ENCODE results near the gene RPS6KA5.
"Not testable (repeated sequence)": the region's sequence is repeated elsewhere in the genome, so short reads cannot be mapped to it uniquely, and the experiment has no call there.

Gene RPS6KA5

DNA sequence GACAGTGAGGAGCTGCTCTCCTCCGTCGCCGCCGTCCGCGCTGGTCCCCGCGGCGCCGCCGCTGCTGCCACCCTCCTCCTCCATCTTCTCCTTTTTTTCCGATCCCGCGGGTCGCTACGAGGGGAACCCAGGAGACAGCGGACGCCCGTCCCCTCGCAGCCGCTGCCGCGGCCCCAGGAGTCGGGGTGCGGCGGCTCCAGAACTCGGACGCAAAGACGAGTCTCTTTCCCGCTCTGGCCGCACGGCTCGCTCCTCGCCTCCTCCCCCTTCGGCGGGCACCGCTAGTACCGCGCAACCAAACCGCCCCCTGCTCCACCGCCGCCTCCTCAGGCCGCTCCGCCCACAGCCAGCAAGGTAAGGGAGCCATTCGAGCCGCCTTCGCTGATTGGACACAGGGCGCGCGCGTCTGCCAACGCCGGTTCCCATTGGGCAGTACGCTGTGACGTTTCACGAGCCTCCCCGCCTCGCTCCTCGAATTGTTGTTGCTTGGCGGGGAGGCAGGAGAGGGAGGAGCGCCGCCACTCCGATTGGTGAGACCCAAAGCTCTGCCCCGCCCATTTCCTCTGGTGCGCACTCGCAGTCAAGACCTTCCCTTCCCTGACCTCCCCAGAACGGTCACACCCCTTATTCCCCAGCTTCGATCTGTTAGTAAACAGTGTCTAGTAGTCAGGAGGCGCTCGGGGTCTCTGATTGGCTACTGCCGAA is at the start of gene RPS6KA5:
Gene RPS6KA5 (minus strand): TSS at position 291 of the 705 bp plus-strand sequence. CDS start 207 bp downstream, at position 84.
- peak; percentile 99 to 100 for DNase-seq (ENCODE audit: extremely low read depth in 1 of 2, low read depth in 1 of 2)

DNA sequence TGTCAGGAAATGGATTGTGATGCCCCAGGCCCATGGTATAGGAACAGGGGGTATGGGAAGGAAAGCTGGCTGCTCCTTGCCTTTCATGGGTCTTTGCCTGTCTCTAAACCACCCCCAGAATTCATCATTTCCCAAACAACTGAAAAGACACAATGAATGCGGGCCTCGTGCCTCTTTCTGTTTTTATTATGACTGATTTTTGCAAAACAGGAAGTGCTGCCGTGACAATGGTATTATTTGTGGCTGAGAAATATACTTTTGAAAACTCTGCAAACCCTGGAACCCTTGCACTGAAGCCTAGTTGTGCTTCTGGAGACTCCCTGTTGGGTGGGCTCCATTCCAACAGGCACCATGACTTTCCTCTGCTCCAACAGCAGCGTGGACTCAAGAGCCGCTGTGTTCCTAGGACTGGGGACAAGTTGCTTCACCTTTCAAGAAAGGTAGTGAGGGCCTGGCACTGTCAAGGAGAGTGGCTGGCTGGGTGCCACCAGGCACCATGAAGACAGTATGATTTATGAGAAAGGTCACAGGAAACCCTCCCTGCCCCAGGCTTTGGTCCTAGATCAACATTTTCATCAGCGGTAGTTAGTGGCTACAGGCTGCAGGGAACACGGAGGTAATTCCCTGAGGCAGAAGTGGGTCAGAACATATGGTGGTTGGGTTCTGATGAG is 48.6 kb upstream of the RPS6KA5 start:
- DNase-seq (ENCODE audit: extremely low read depth in 1 of 2, low read depth in 1 of 2), result no peak

- no peak for DNase-seq (ENCODE audit: extremely low read depth in 1 of 2, low read depth in 1 of 2)
Observed at GRCh38 chr14:91103116-91103515, 42.7 kb upstream of the RPS6KA5 start.

GRCh38 chr14:91100102-91100501 is 39.7 kb upstream of the RPS6KA5 start:
- no peak for DNase-seq (ENCODE audit: extremely low read depth in 1 of 2, low read depth in 1 of 2)

DNA sequence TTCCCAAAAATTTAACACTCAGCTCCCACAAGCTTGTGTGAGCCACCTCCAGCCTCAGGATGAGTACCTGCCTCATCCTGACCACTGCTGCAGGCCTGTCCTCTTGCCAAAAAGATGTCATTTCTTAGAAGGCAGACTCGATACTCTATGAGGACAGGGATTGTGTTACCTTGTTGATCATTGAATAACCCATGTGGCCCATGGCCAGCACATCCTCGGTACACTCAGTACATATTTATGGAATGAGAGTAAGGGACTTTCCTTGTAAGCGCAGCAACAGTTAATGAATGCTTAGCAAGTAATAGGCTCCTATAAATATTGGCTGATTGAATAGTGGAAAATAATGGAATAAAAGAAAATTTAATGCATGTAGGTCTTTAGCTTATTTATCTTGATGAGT is 38.1 kb upstream of the RPS6KA5 start:
- DNase-seq (ENCODE audit: extremely low read depth in 1 of 2, low read depth in 1 of 2), result no peak

DNA sequence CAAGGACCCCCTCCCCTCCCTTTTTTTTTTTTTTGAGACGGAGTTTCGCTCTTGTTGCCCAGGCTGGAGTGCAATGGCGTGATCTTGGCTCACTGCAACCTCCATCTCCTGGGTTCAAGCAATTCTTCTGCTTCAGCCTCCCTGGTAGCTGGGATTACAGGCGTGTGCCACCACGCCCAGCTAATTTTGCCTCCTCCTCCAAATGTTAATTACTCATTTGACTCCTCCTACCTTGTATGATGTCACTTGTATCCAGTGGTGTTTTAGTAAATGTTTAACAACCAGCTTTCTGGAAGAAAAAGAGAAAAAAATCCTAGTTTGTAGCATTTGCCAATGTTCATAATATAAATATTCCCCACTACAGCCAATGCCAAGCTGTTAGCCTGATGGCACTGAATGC is 37.2 kb upstream of the RPS6KA5 start:
- not testable (repeated sequence) for DNase-seq (ENCODE audit: extremely low read depth in 1 of 2, low read depth in 1 of 2)

- DNase-seq (ENCODE audit: extremely low read depth in 1 of 2, low read depth in 1 of 2), result no peak
Observed at GRCh38 chr14:91095178-91095577, 34.7 kb upstream of the RPS6KA5 start.

- DNase-seq (ENCODE audit: extremely low read depth in 1 of 2, low read depth in 1 of 2), result no peak
Observed at GRCh38 chr14:91094772-91095171, 34.3 kb upstream of the RPS6KA5 start.

GRCh38 chr14:91093743-91094472 is 33.5 kb upstream of the RPS6KA5 start:
- not testable (repeated sequence) for DNase-seq (ENCODE audit: extremely low read depth in 1 of 2, low read depth in 1 of 2)

GRCh38 chr14:91092073-91092472 is 31.6 kb upstream of the RPS6KA5 start:
- DNase-seq (ENCODE audit: extremely low read depth in 1 of 2, low read depth in 1 of 2), result no peak

DNA sequence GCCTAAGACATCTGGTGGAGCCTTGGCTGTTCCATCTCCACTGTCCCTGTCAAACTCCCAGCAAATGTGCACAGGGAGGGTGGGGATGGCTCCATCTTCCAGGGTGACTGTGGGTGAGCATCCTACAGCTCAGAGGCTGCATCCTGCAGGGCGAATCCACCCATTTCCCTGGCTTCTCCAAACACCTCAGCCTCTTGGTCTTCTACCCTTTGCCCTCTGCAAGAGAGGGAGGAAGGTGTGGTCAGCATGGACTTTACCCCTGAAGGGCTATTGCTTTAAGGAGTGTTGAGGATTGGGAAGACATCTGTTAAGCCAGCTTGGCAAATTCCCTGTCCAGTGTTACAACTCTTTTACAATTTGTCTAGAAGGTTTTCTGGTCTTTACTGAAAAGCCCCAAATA is 30.3 kb upstream of the RPS6KA5 start:
- no peak for DNase-seq (ENCODE audit: extremely low read depth in 1 of 2, low read depth in 1 of 2)

DNA sequence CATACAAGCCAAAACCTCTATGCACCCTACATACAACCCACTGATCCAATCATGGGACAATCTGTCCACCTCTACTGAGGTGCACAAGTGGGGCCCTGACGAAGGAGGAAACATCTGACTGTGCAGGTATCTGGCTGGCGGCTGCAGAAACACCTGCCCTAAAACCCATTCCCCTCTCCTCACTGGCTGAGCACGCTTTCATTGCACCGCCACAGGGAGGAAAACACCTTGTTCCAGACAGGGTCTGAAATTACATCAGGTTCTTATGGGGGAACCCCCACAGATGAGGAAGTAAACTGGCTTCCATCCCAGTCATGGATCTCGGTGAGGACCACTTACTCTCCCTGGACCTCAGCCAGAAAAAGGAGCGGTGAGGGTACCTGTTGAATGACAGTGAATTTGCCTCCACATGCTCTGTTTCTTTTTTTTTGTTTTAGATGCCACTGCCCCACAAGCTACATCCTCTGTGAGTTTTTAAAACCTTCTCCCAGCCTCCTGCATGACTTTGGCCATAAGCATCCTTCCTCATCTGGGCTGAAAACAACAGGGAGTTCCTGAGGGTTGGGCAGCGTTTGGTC is 29.6 kb upstream of the RPS6KA5 start:
- DNase-seq (ENCODE audit: extremely low read depth in 1 of 2, low read depth in 1 of 2), result no peak

DNA sequence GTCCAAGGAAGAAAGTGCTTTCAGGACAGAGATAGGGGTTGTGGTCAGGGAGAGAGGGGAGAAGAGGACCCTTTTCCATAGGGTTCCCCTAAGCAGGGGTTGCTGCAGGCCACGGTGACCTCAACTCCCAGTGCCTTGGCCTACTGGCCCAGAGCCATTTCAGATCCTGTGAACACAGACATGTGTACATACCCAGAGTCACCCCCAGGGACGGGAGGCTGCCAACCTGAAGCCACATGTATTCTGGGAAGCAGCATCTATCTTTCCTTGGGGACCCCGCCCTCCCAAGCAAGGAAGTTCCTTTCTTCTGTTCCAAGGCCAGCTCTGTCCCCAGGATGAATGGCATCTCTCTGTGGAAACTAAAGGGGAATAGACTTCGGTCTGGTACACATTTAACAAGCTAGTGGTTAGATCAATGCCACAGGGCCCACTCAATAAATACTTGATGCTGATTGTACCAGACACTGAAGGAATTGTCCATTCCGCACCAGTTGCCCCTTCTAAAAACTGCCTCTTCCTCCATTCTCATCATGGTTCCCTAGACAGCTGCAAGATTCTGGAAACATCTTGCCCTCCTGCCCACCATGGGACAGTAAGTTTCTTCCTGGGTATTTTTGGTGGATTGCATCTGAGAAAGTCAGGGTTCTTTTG is 28.3 kb upstream of the RPS6KA5 start:
- no peak for DNase-seq (ENCODE audit: extremely low read depth in 1 of 2, low read depth in 1 of 2)

DNA sequence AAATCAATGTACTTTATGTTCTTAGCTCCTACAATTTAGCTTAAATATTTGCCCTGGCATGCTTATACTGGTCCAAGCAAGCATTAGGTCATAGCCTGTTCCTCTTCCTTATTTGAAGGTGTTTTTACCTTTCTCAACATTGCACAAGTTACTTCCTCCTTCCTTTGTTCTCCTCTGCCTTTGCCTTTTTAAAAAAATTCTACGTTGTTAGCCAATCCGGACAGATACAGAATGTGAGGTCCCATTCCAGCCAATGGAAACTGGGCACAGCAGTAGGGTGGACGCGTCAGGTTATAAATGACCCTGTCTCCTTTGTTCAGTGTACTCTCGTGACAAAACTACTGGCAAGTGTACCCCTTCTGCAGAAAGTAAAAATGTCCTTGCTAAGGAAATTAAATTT is 27.0 kb upstream of the RPS6KA5 start:
- DNase-seq (ENCODE audit: extremely low read depth in 1 of 2, low read depth in 1 of 2), result not testable (repeated sequence)

GRCh38 chr14:91084516-91084915 is 24.1 kb upstream of the RPS6KA5 start:
- no peak for DNase-seq (ENCODE audit: extremely low read depth in 1 of 2, low read depth in 1 of 2)

GRCh38 chr14:91082282-91082681 is 21.8 kb upstream of the RPS6KA5 start:
- DNase-seq (ENCODE audit: extremely low read depth in 1 of 2, low read depth in 1 of 2), result no peak

DNA sequence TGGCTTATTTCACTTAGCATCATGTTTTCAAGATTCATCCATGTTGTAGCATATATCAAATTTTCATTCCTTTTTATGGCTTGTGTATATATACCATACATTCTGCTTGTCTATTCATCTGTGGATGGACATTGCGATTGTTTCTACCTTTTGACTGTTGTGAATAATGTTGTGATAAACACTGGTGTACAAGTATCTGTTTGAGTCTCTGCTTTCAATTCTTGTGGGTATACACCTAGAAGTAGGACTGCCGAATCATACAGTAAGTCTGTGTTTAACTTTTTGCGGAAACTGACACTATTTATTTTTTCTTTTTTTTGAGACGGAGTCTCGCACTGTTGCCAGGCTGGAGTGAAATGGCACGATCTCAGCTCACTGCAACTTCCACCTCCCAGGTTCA is 19.6 kb upstream of the RPS6KA5 start:
- no peak for DNase-seq (ENCODE audit: extremely low read depth in 1 of 2, low read depth in 1 of 2)

DNA sequence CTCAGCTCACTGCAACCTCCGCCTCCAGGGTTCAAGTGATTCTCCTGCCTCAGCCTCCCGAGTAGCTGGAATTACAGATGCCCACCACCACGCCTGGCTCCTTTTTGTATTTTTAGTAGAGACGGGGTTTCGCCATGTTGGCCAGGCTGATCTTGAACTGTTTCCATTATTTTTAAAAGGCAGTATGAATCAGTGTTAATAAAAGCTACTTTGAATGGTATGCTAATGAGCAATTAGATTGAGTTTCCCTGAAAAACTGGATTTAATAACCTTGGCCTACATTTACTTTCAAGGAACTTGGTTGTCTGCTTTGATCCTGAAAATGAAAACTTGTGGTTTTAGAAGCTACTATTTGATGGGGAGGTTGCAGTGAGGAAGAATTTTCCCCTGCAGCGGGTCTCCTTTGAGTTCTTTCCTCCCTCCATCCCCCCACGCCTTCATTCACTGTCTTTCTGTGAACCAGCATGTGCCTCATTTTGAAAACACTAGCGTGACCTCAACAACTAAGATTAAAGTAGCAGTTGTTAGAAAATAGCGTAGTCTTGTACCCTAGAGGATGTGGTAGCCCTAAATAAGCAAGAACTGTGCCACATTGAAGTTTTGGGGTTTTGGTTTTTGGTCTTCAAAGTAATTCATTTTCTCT is 17.8 kb upstream of the RPS6KA5 start:
- DNase-seq (ENCODE audit: extremely low read depth in 1 of 2, low read depth in 1 of 2), result peak in 1 of 2 donors; percentile 62

DNA sequence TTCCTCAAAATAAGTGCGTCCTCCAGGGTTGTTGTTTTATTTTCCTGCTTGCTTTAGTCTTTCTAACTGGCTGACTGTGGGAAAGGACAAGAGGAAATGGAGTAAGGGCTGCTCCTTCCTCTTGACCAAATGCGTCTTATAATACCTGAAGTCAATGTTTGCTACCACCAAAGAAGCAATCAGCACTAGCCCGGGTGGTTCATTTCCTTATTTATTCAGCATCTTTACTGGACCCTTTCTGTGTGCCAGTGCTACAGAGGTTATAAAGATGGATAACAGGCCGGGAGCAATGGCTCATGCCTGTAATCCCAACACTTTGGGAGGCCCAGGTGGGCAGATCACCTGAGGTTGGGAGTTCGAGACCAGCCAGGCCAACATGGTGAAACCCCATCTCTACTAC is 15.1 kb upstream of the RPS6KA5 start:
- DNase-seq (ENCODE audit: extremely low read depth in 1 of 2, low read depth in 1 of 2), result no peak

GRCh38 chr14:91070572-91070971 is 10.1 kb upstream of the RPS6KA5 start:
- no peak for DNase-seq (ENCODE audit: extremely low read depth in 1 of 2, low read depth in 1 of 2)
